A673 (cell line): ENCODE measurements around the gene PWWP2B. TPM values are rescaled to one million over a fixed set of nuclear protein-coding genes. Genes with fewer than 3 reads are reported as not detected.
A peak's percentile ranks its signal among the peaks of the same experiment; 100 is the strongest.

Experiments used
- BruUV-seq: library from RNA; stranded (reverse); fragments of 400-500 nt; replicated peaks from 2 replicates; lab custom pipeline; 2021; lab: Mats Ljungman, UMichigan
- CTCF ChIA-PET: fragments of 300-600 bp; sonication (Branson Sonifier 250); formaldehyde crosslinking; loops from one replicate; lab custom pipeline; 2022; ENCODE audit warnings: antibody characterized with exemption; lab: Charles Lee
- POLR2A ChIA-PET: fragments of 300-600 bp; sonication (Branson Sonifier 250); formaldehyde crosslinking; loops from one replicate; lab custom pipeline; 2022; ENCODE audit warnings: antibody characterized with exemption; ENCODE audit not compliant: low non-redundant PET; lab: Charles Lee
- DNase-seq: peaks from one replicate; pipeline ENCODE4 v3.0.0-alpha.2; 2015; ENCODE audit warnings: low spot score
- H3K27ac ChIP-seq: fragments of 200-600 bp; sonication (generic); 2 replicates; pipeline ENCODE4 v1.5.1; 2016; ENCODE audit warnings: mixed run types, low read depth, mild to moderate bottlenecking, mixed read lengths, antibody characterized with exemption, low read length; ENCODE audit not compliant: poor library complexity, severe bottlenecking
- H3K27me3 ChIP-seq: fragments of 200-600 bp; sonication (generic); replicated peaks from 2 replicates; pipeline ENCODE4 v1.6.1; 2017; ENCODE audit warnings: mixed run types, low read depth, mild to moderate bottlenecking, mixed read lengths, antibody characterized with exemption, low read length; ENCODE audit not compliant: insufficient read depth, poor library complexity
- H3K36me3 ChIP-seq: fragments of 200-600 bp; sonication (generic); 2 replicates; pipeline ENCODE4 v1.6.1; 2016; ENCODE audit warnings: mixed run types, mild to moderate bottlenecking, mixed read lengths, antibody characterized with exemption, low read length; ENCODE audit not compliant: insufficient read depth, poor library complexity, severe bottlenecking
- H3K4me1 ChIP-seq: fragments of 200-600 bp; sonication (generic); 2 replicates; pipeline ENCODE4 v1.6.1; 2017; ENCODE audit warnings: mixed run types, mild to moderate bottlenecking, mixed read lengths, antibody characterized with exemption, low read length; ENCODE audit not compliant: insufficient read depth, poor library complexity, severe bottlenecking
- H3K4me3 ChIP-seq: fragments of 200-600 bp; sonication (generic); 2 replicates; pipeline ENCODE4 v1.5.1; 2016; ENCODE audit warnings: low read depth, mixed run types, mild to moderate bottlenecking, mixed read lengths, low read length; ENCODE audit not compliant: poor library complexity, severe bottlenecking
- H3K9me3 ChIP-seq: fragments of 200-600 bp; sonication (generic); 2 replicates; pipeline ENCODE4 v1.6.1; 2016; ENCODE audit warnings: mixed run types, low read depth, mild to moderate bottlenecking, mixed read lengths, antibody characterized with exemption, low read length; ENCODE audit not compliant: poor library complexity, severe bottlenecking
- EZH2 ChIP-seq: fragments of 200-600 bp; sonication (generic); IDR thresholded peaks from 2 replicates; pipeline ENCODE4 v1.6.1; 2017; ENCODE audit warnings: borderline replicate concordance, low read depth, mild to moderate bottlenecking, mixed read lengths, antibody characterized with exemption, low read length; ENCODE audit not compliant: poor library complexity, severe bottlenecking
- intact Hi-C: fragments of 100-400 bp; cut with micrococcal nuclease; formaldehyde crosslinking; loops from one replicate; pipeline ENCODE4 v1.10.0; 2022; ENCODE audit not compliant: unreplicated experiment
- total RNA-seq: library from RNA; stranded (reverse); gene quantifications from 2 replicates; pipeline ENCODE4 v1.2.3, GENCODE V29; 2021
- TF ChIP-seq, protein P1 (sequence below): fragments of 300-800, 200-600 bp; sonication (generic); conservative IDR thresholded peaks from 2 replicates; pipeline ENCODE4 v1.5.1; 2017; ENCODE audit warnings: low read depth, mild to moderate bottlenecking, antibody characterized with exemption, low read length, moderate library complexity, mixed read lengths

The PWWP2B gene
- total RNA-seq, 1 experiment from 2014 or later = 18.6 TPM

DNA sequence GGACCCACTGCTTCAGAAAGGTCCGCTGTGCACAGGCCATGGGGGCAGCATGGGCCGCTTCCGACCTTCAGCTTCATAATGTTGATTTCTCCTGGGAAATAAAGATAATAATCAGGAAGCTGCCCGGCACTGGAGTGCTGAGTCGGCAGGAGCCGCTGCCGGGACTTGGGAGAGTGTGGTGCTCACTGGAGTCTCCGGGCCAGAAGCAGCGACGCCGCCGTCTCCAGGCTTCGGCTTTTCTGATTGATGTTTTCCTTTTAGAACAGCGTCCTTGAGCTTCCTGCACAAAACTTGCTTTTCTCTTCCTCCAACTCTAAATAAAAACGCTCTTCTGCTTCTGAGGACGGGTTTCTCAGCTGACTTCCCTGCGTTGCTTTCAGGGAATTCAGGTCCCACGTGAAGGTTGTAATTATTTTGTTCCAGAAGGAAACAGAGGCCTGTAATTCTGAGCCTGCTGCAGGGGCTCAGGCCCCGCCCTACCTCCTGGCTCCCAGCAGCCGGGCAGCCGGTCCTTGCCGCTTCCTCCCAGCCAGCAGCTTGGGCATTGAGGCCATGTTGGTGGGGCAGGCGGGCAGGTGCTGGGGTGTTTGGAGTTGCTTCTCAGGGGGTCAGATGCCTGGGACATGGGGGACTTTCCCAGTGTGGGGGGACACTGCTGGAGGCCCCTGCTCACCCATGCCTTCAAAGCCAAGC is 14.7 kb downstream of the PWWP2B start:
- Histone ChIP-seq H3K9me3 (no peaks in the 10 kb centered on the region), H3K4me3 (no peak overlapping the region), H3K27me3 (no peaks in the 10 kb centered on the region), H3K4me1 (peaks cover 38% of the 10 kb centered on the region), H3K36me3 (peaks cover 4% of the 10 kb centered on the region), H3K27ac (peak overlapping the region; percentile 67)
- POLR2A ChIA-PET = no interaction called here
- CTCF ChIA-PET = interaction anchor here (1.6 kb wide), 1 partner anchor 32 kb away, joined by 5 read pairs; no protein-coding TSS in a partner anchor
- DNase-seq = peak; percentile 63
- intact Hi-C loops = no loop called here
- TF ChIP-seq, protein P1, sequence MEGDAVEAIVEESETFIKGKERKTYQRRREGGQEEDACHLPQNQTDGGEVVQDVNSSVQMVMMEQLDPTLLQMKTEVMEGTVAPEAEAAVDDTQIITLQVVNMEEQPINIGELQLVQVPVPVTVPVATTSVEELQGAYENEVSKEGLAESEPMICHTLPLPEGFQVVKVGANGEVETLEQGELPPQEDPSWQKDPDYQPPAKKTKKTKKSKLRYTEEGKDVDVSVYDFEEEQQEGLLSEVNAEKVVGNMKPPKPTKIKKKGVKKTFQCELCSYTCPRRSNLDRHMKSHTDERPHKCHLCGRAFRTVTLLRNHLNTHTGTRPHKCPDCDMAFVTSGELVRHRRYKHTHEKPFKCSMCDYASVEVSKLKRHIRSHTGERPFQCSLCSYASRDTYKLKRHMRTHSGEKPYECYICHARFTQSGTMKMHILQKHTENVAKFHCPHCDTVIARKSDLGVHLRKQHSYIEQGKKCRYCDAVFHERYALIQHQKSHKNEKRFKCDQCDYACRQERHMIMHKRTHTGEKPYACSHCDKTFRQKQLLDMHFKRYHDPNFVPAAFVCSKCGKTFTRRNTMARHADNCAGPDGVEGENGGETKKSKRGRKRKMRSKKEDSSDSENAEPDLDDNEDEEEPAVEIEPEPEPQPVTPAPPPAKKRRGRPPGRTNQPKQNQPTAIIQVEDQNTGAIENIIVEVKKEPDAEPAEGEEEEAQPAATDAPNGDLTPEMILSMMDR = no peak
- no peak for TF ChIP-seq EZH2
- BruUV-seq = no TSS peak

DNA sequence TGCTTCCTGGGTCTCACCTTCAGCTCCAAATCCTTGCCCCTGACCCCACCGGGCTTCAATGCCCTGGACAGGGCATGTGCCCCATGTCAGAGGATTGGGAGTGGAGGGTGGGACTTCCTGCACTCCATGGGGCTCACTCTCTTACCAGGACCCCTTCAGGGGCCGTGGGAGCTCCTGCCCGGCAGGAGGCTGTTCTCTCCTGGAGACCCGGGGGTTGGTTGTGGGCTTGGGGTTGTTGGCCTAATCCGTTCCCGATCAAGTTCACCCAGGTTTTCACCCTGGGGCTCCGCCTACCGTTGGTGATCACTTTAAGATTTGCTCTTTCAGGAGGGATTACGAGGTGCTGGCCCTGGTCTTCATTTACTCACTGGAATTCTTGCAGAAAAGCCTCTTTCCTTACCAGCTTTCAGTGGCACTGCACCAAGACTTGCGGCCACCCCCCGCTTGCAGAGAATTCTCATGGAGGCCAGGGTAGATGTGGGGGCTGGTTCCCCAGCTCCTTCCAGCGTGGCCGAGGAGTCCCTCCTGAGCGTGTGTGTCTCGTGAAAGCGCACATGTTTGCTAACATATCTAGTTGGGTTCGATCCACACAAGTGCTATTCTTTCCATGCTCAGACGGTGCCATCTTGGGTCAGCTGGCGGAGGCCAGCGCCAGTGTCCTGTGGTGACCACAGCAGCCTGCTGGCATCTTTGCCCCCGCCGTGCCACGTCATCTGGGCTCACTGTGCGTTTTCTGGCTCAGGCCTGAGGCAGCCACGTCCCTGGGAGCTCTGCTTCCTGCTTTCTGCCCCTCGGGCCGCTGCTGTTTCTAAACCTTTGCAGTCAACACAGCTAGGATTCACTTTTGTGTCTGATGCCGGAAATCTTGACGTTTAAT is 15.6 kb downstream of the PWWP2B start:
- Histone ChIP-seq H3K9me3 (no peaks in the 10 kb centered on the region), H3K4me1 (peaks cover 37% of the 10 kb centered on the region), H3K27ac (peak overlapping the region; percentile 67), H3K4me3 (no peak overlapping the region), H3K36me3 (peaks cover 4% of the 10 kb centered on the region), H3K27me3 (no peaks in the 10 kb centered on the region)
- no TSS peak for BruUV-seq
- ChIA-PET CTCF (interaction anchor here (0.6 kb wide), 1 partner anchor 20 kb away, joined by 12 read pairs; no protein-coding TSS in a partner anchor), POLR2A (no interaction called here)
- DNase-seq = no peak
- intact Hi-C loops = no loop called here
- TF ChIP-seq EZH2 = no peak
- TF ChIP-seq, protein P1 = no peak

DNA sequence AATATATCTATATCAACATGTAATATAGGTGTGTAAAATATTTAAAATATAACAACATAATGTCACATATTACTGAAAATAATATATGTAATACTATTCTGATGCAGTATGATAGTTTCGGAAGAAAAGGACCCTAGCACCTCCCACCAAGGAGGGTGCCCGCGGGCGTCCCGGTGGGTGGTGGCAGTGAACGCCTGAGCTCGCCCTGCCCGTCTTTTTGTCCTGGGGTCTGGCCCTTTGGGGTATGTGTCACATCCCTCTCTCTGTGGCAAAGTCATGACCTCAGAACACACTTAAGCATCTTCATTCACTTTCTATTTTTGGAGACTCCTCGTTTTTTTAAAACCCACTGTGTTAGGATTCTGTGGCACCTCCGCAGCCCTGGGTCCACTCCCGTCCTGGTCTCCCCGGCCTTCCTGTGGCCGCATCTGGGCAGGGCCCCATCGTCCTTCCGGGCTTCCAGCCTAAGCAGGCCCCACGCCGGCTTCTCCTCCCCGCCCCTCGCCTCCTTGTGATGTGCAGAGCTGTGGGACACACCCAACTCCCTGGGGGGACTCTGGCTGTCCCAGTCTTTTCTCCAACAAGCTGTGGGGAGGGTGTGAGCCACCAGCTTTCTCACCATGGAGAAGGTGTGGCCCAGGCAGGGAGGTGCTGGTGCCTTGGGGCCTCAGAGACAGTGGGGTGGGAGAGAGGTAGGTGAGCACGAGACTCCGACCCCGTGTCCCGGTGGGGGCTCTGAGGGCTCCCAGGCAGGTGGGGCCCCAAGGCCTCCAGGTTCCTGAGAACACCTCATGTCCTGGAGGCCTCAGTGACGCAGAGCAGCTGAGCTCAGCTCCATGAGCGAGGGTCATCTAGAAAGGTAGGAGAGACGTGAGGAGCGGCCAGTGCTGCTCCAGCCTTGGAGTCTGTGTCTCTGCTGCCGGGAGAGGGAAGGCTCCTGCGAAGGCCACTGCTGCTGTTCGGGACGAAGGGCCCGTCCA is 16.5 kb downstream of the PWWP2B start:
- POLR2A ChIA-PET = no interaction called here
- TF ChIP-seq, protein P1 = no peak
- TF ChIP-seq EZH2 = no peak
- Histone ChIP-seq H3K4me1 (peaks cover 30% of the 10 kb centered on the region), H3K27ac (no peak overlapping the region), H3K27me3 (no peaks in the 10 kb centered on the region), H3K9me3 (no peaks in the 10 kb centered on the region), H3K36me3 (peaks cover 4% of the 10 kb centered on the region), H3K4me3 (no peak overlapping the region)
- DNase-seq = no peak
- BruUV-seq = no TSS peak
- intact Hi-C loops = no loop called here
- CTCF ChIA-PET = no interaction called here
